Medulla oblongata (tissue), 1 donor: ENCODE data around the gene MSL1.
A peak's percentile ranks its signal among the peaks of the same experiment; 100 is the strongest.

Experiments used
- DNase-seq: peaks from one replicate; pipeline ENCODE4 v3.0.0-alpha.2; 2015; ENCODE audit errors: extremely low spot score

Gene MSL1

DNA sequence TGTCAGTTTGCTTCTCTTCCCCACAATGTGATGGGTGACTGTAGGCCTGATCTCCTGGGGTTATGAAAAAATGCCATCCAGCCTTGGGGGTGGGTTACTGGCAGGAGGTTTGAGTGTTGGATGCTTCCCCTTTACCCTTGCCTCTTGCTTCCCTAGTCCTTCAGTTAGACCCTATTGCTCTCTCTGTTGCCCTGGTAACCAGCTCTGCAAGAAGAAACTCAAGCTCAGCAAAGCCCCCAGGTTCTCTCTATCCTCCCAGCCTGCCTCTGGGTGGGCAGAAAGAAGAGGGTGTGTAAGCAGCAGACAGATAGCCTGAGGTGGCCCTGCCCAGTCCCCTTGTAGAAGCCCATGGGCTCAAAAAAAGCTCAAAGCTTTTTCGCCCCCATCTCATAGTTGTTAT, 52.7 kb downstream of the MSL1 start:
- DNase-seq = no peak

- DNase-seq = no peak
Observed at GRCh38 chr17:40175928-40176753, 54.4 kb downstream of the MSL1 start.

- DNase-seq = no peak
Observed at GRCh38 chr17:40176754-40177110, 55.0 kb downstream of the MSL1 start.

DNA sequence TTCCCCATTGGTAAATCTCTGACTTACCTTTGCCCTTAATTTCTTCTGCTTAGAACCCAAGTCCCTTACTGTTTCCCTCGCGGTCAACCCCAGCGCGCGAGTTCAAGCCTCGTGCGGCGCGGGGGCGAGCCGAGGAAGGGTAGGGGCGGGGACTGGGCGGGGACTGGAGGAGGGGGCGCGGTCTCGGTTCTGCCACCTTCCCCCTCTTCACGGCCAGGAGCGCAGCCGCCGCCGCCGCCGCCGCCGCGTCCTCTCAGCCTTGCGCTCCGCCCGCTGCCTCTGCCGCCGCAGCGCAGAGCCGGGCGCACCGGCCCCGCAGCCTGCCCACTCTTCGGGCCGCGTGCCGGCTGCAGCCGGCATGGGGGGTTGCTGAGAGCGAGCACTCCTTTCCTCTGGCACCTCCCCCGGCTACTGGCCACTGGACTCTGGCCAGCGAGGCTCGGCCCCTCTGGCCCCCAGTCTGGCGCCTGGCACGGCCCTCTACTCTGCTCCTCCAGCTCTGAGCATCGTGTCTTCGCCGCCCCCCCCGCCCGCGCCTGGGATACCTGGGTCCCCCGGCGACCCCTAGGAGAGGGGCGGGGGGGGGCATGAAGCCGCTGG, 55.6 kb downstream of the MSL1 start, which contains the start of gene RAPGEFL1:
RAPGEFL1 (plus strand) TSS at position 196 of the 600 bp plus-strand sequence; CDS start at position 588, 392 bp downstream.
- DNase-seq = peak; percentile 38

GRCh38 chr17:40178021-40178601, 56.3 kb downstream of the MSL1 start:
- DNase-seq = no peak

DNA sequence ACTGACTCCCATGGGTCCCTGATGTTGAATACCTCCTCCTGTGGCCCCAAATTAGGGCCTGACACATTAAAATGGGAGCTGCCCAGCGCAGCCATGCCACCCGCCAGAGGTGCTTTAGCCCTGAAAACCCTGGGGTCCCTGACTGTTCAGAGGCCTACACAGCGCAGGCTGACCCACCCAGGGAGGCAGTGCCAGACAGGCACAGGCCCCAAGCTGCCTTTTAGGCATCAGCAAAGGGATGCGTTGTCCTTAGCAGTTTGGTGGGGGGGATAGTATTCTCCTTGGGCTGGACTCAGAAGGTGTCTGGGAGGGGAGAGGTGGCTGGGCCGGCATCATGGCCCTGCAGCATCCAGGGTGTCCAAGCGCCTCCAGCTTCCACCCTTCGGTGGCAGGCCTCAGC, 56.9 kb downstream of the MSL1 start:
- no peak for DNase-seq

DNA sequence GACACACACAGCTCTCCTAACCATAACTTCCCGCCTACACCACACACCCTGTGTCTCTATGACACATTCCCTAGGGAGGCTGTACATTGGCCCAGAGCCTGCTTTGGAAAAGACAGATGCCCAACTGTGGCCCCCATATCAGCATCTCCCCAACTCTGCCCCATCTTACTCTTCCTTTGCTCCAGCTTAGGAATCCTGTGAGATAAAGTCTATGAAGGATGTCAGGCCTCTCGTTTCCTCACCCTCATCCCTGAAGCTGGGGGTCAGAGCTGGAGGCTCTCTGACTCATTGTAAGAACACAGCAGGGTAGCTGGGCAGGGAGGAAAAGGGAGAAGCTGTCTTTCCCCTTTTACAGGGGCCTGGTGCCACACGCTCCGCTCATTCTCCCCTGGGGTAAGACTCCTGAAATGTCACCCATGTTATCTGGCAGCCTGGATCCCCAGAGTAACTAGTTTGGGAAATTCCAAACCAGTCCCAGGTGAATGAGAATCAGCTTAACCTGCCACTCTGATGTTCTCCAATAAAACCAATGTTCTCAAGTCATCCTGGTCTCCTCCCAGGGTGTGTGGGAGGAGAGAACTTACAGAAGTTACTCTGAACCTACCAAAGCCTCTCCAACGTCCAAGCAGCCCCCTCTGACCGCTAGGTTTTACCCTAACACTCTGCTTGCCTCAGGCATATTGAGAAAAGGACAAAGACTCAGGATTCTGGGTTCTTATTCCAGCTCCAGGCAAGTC, 58.3 kb downstream of the MSL1 start:
- DNase-seq = no peak

- DNase-seq = no peak
Observed at GRCh38 chr17:40180694-40181093, 58.9 kb downstream of the MSL1 start.

- DNase-seq = no peak
Observed at GRCh38 chr17:40181205-40181604, 59.4 kb downstream of the MSL1 start.

GRCh38 chr17:40182606-40183005, 60.8 kb downstream of the MSL1 start:
- no peak for DNase-seq
